DOHH2 (cell line): ENCODE results near the gene SCO2.

Experiments used
- H3F3A ChIP-seq: fragments of 200-600 bp; sonication (generic), shearing (Covaris generic); 2 replicates; pipeline ENCODE4 v1.6.0; 2016; ENCODE audit warnings: antibody characterized with exemption, mild to moderate bottlenecking; ENCODE audit not compliant: control insufficient read depth, insufficient read depth
- H3K27ac ChIP-seq: fragments of 200-600 bp; sonication (generic); 2 replicates; pipeline ENCODE4 v1.5.1; 2014; ENCODE audit warnings: low read depth, mild to moderate bottlenecking, low read length, moderate library complexity
- H3K27me3 ChIP-seq: fragments of 200-600 bp; sonication (generic); 2 replicates; pipeline ENCODE4 v1.6.1; 2014; ENCODE audit warnings: mild to moderate bottlenecking, low read length, mixed read lengths; ENCODE audit not compliant: control insufficient read depth
- H3K36me3 ChIP-seq: fragments of 200-600 bp; sonication (generic); 2 replicates; pipeline ENCODE4 v1.6.1; 2014; ENCODE audit warnings: mild to moderate bottlenecking, low read length, moderate library complexity, mixed read lengths; ENCODE audit not compliant: control insufficient read depth
- H3K4me1 ChIP-seq: fragments of 200-600 bp; sonication (generic); 2 replicates; pipeline ENCODE4 v1.6.1; 2014; ENCODE audit warnings: mild to moderate bottlenecking, low read length, mixed read lengths; ENCODE audit not compliant: control insufficient read depth
- H3K4me2 ChIP-seq: fragments of 200-600 bp; sonication (generic); 2 replicates; pipeline ENCODE4 v1.6.0; 2014; ENCODE audit warnings: mild to moderate bottlenecking, low read length, moderate library complexity
- H3K4me3 ChIP-seq: fragments of 200-600 bp; sonication (generic); 2 replicates; pipeline ENCODE4 v1.5.1; 2014; ENCODE audit warnings: mild to moderate bottlenecking, low read length, mixed read lengths
- H3K79me2 ChIP-seq: fragments of 200-600 bp; sonication (generic); 2 replicates; pipeline ENCODE4 v1.6.1; 2014; ENCODE audit warnings: mild to moderate bottlenecking, low read length, mixed read lengths; ENCODE audit not compliant: control insufficient read depth
- H3K9me2 ChIP-seq: fragments of 200-600 bp; sonication (generic); replicated peaks from 2 replicates; pipeline ENCODE4 v1.6.1; 2014; ENCODE audit warnings: mild to moderate bottlenecking, low read length, mixed read lengths; ENCODE audit not compliant: control insufficient read depth
- H3K9me3 ChIP-seq: fragments of 200-600 bp; sonication (generic); 2 replicates; pipeline ENCODE4 v1.6.1; 2014; ENCODE audit warnings: antibody characterized with exemption, low read length, mixed read lengths; ENCODE audit not compliant: control insufficient read depth, insufficient read depth
- H4K20me1 ChIP-seq: fragments of 200-600 bp; sonication (generic); 2 replicates; pipeline ENCODE4 v1.6.0; 2014; ENCODE audit warnings: low read depth, mild to moderate bottlenecking, antibody characterized with exemption, low read length, moderate library complexity; ENCODE audit not compliant: control insufficient read depth, insufficient read depth
- CTCF ChIP-seq: fragments of 200-600 bp; sonication (generic); IDR thresholded peaks from one replicate; pipeline ENCODE4 v1.5.1; 2014; ENCODE audit warnings: antibody characterized with exemption, mild to moderate bottlenecking, low read depth, low read length; ENCODE audit not compliant: poor library complexity, severe bottlenecking
- EZH2phosphoT487 ChIP-seq: fragments of 200-600 bp; sonication (generic); IDR thresholded peaks from 2 replicates; pipeline ENCODE4 v1.6.1; 2017; ENCODE audit warnings: borderline replicate concordance, mild to moderate bottlenecking, antibody characterized with exemption, low read length, moderate library complexity, mixed read lengths

SCO2 gene

GRCh38 chr22:50517495-50518260, 7.7 kb downstream of the SCO2 start:
- Histone ChIP-seq H3K9me2 (no peaks in the 10 kb centered on the region), H3K27me3 (no peaks in the 10 kb centered on the region), H3K36me3 (peaks cover 74% of the 10 kb centered on the region), H3K9me3 (no peaks in the 10 kb centered on the region), H3K4me3 (no peak overlapping the region), H4K20me1 (peaks cover 7% of the 10 kb centered on the region; the same call in 1 of the 2 replicates), H3K79me2 (peaks cover 70% of the 10 kb centered on the region), H3K27ac (no peak overlapping the region), H3F3A (no peaks in the 10 kb centered on the region), H3K4me2 (no peak overlapping the region), H3K4me1 (no peaks in the 10 kb centered on the region)
- TF ChIP-seq EZH2phosphoT487 (no peak), CTCF (no peak)

- no peaks in the 10 kb centered on the region for H3K27me3 ChIP-seq
- no peak for TF ChIP-seq EZH2phosphoT487
- no peak for TF ChIP-seq CTCF
- peaks cover 74% of the 10 kb centered on the region for H3K36me3 ChIP-seq
- peaks cover 7% of the 10 kb centered on the region; the same call in 1 of the 2 replicates for H4K20me1 ChIP-seq
- no peaks in the 10 kb centered on the region for H3K9me3 ChIP-seq
- no peaks in the 10 kb centered on the region for H3F3A ChIP-seq
- peaks cover 70% of the 10 kb centered on the region for H3K79me2 ChIP-seq
- no peak overlapping the region for H3K4me3 ChIP-seq
- H3K4me2 ChIP-seq, result no peak overlapping the region
- no peak overlapping the region for H3K27ac ChIP-seq
- no peaks in the 10 kb centered on the region for H3K4me1 ChIP-seq
- no peaks in the 10 kb centered on the region for H3K9me2 ChIP-seq
Observed at GRCh38 chr22:50516891-50517290, 8.5 kb downstream of the SCO2 start.

- H3K27ac ChIP-seq, result no peak overlapping the region
- peaks cover 67% of the 10 kb centered on the region for H3K36me3 ChIP-seq
- H3K4me1 ChIP-seq, result no peaks in the 10 kb centered on the region
- no peaks in the 10 kb centered on the region for H3F3A ChIP-seq
- no peak for TF ChIP-seq EZH2phosphoT487
- TF ChIP-seq CTCF, result no peak
- no peak overlapping the region for H3K4me2 ChIP-seq
- H3K4me3 ChIP-seq, result no peak overlapping the region
- no peaks in the 10 kb centered on the region for H3K27me3 ChIP-seq
- peaks cover 7% of the 10 kb centered on the region; the same call in 1 of the 2 replicates for H4K20me1 ChIP-seq
- H3K9me2 ChIP-seq, result no peaks in the 10 kb centered on the region
- H3K9me3 ChIP-seq, result no peaks in the 10 kb centered on the region
- peaks cover 70% of the 10 kb centered on the region for H3K79me2 ChIP-seq
Observed at GRCh38 chr22:50516068-50516467, 9.3 kb downstream of the SCO2 start.
